Measurements from ENCODE around the gene SLC27A1. TPM values are rescaled to one million over a fixed set of nuclear protein-coding genes. Genes with fewer than 3 reads are reported as not detected.
A peak's percentile ranks its signal among the peaks of the same experiment; 100 is the strongest.

SLC27A1 gene
- total RNA-seq, 1 donor from 2014 or later = 25.1 TPM

DNA sequence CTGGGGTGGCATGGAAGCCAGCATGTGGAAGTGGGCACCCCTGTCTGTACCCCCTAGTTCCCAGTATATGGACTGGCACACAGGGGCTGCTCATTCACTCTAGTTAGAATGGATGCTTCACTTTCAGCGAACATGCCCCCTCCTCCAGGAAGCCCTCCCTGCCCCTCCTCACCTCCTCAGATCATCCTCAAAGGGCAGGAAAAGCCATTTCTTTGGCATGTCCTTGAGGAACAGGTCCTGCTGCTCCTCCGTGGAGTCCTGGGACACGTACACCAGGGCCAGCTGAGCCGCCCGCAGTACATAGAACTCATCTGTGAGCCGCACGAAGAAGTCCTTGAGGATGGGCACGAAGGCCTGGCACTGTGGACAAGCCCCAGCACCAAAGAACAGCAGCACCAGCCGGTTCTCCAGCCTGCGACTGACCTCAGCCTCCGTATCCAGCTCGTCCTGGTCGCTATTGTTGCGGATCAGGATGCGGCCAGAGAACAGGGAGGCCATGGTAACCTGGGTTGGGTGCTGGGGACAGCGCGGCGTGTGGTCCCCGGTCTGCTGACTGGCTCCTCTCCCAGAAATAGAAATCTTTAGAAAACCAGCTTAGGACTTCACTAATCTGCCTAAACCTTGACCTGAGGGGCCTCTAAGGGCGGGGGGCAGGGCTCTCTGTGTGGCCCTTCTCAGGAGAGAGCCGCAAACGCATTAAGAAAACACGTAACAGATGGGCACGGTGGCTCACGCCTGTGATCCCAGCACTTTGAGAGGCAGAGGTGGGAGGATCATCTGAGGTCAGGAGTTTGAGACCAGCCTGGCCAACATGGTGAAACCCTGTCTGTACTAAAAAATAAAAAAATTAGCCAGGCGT, 9.7 kb upstream of the SLC27A1 start, which contains the start of gene NXNL1:
NXNL1 (minus strand) TSS at position 555 of the 859 bp plus-strand sequence; CDS start at position 498, 57 bp downstream.
- DNase-seq (ENCODE audit: low spot score in 2 of 2, unreplicated experiment in 2 of 2) = no peak
- Mint-ChIP-seq H3K4me3 (no peak within 1 kb of the TSS), H3K27me3 (ENCODE audit: low read depth) (peaks cover 24% of the 10 kb centered on the region), H3K36me3 (no peaks in the 10 kb centered on the region), H3K4me1 (no peaks in the 10 kb centered on the region), H3K27ac (no peak within 1 kb of the TSS), H3K9me3 (no peaks in the 10 kb centered on the region)
- no peak for TF ChIP-seq CTCF (IDR thresholded peaks at IDR 0.05; ENCODE audit: unreplicated experiment)

- H3K4me1 Mint-ChIP-seq = peaks cover 18% of the 10 kb centered on the region
- no peaks in the 10 kb centered on the region for H3K36me3 Mint-ChIP-seq
- TF ChIP-seq CTCF (IDR thresholded peaks at IDR 0.05; ENCODE audit: unreplicated experiment) = no peak
- DNase-seq (ENCODE audit: low spot score in 2 of 2, unreplicated experiment in 2 of 2) = no peak
- no peak overlapping the region for H3K27ac Mint-ChIP-seq
- no peak overlapping the region for H3K4me3 Mint-ChIP-seq
- H3K9me3 Mint-ChIP-seq = no peaks in the 10 kb centered on the region
- no peaks in the 10 kb centered on the region for H3K27me3 Mint-ChIP-seq (ENCODE audit: low read depth)
Measured at GRCh38 chr19:17466487-17466850, 3.9 kb upstream of the SLC27A1 start.

- no peak for TF ChIP-seq CTCF (IDR thresholded peaks at IDR 0.05; ENCODE audit: unreplicated experiment)
- H3K27ac Mint-ChIP-seq = no peak overlapping the region
- H3K4me1 Mint-ChIP-seq = peaks cover 18% of the 10 kb centered on the region
- no peak overlapping the region for H3K4me3 Mint-ChIP-seq
- no peaks in the 10 kb centered on the region for H3K27me3 Mint-ChIP-seq (ENCODE audit: low read depth)
- no peak for DNase-seq (ENCODE audit: low spot score in 2 of 2, unreplicated experiment in 2 of 2)
- H3K9me3 Mint-ChIP-seq = no peaks in the 10 kb centered on the region
- no peaks in the 10 kb centered on the region for H3K36me3 Mint-ChIP-seq
Measured at GRCh38 chr19:17467471-17468301, 2.6 kb upstream of the SLC27A1 start.

- Mint-ChIP-seq H3K27ac (peak overlapping the region; percentile 94), H3K27me3 (ENCODE audit: low read depth) (no peaks in the 10 kb centered on the region), H3K9me3 (no peaks in the 10 kb centered on the region), H3K4me3 (peak overlapping the region; percentile 88), H3K4me1 (peaks cover 18% of the 10 kb centered on the region), H3K36me3 (no peaks in the 10 kb centered on the region)
- no peak for TF ChIP-seq CTCF (IDR thresholded peaks at IDR 0.05; ENCODE audit: unreplicated experiment)
- no peak for DNase-seq (ENCODE audit: low spot score in 2 of 2, unreplicated experiment in 2 of 2)
Measured at GRCh38 chr19:17468302-17469091, 1.8 kb upstream of the SLC27A1 start.

DNA sequence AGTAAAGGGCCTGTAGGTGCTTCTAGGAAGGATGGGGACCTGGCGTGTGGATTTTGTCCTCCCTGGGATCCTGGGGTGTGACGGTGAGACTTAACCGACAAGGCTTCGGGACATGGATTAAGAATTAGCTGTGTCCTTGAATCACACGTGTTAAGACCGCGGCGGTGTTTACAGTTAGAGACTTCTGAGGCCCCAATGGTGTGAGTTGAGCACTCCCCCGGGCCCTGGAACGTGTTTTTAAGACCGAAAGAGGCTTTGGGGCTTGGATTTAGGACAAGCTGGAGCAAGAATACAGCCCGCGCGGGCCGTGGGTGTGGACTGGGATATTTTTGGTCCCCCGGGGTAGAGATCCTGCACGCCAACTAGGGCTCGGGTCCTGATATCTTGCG, 1.2 kb upstream of the SLC27A1 start:
- Mint-ChIP-seq H3K4me3 (peak overlapping the region; percentile 88), H3K27me3 (ENCODE audit: low read depth) (no peaks in the 10 kb centered on the region), H3K36me3 (no peaks in the 10 kb centered on the region), H3K4me1 (peaks cover 18% of the 10 kb centered on the region), H3K9me3 (no peaks in the 10 kb centered on the region), H3K27ac (peak overlapping the region; percentile 94)
- TF ChIP-seq CTCF (IDR thresholded peaks at IDR 0.05; ENCODE audit: unreplicated experiment) = no peak
- no peak for DNase-seq (ENCODE audit: low spot score in 2 of 2, unreplicated experiment in 2 of 2)

Data from mesothelial cell of epicardium (in vitro differentiated cells).